NCI-H1105 treated with DMSO at 0.1 percent for 48 hours (cell line): ENCODE measurements around the gene TUBG2.

Experiments used
- DNase-seq: peaks from one replicate; lab custom pipeline; 2025; lab: John Stamatoyannopoulos, UW

TUBG2 gene

GRCh38 chr17:42677012-42677857 lies 18.2 kb downstream of the TUBG2 start:
- DNase-seq: peak; percentile 97

GRCh38 chr17:42677921-42678781 lies 19.1 kb downstream of the TUBG2 start:
- DNase-seq: peak; percentile 77

- DNase-seq: peak; percentile 84
Observed at GRCh38 chr17:42678951-42679491, 19.9 kb downstream of the TUBG2 start.

GRCh38 chr17:42679492-42680330 lies 20.6 kb downstream of the TUBG2 start:
- peak; percentile 77 for DNase-seq

GRCh38 chr17:42680331-42680808 lies 21.3 kb downstream of the TUBG2 start:
- DNase-seq: no peak

GRCh38 chr17:42681976-42682721 lies 23.1 kb downstream of the TUBG2 start, which contains the start of gene CNTNAP1:
Gene CNTNAP1, plus strand, starts transcription at chr17:42682531. Its CDS starts 299 bp downstream, at chr17:42682830.
- DNase-seq: peak; percentile 30

GRCh38 chr17:42682722-42683403 lies 23.8 kb downstream of the TUBG2 start:
- peak; percentile 37 for DNase-seq

GRCh38 chr17:42683407-42684034 lies 24.4 kb downstream of the TUBG2 start:
- no peak for DNase-seq

- DNase-seq: no peak
Observed at GRCh38 chr17:42684929-42685556, 26.0 kb downstream of the TUBG2 start.

- no peak for DNase-seq
Observed at GRCh38 chr17:42685831-42686230, 26.7 kb downstream of the TUBG2 start.

GRCh38 chr17:42686520-42687128 lies 27.5 kb downstream of the TUBG2 start:
- no peak for DNase-seq

- no peak for DNase-seq
Observed at GRCh38 chr17:42687707-42688320, 28.7 kb downstream of the TUBG2 start.

GRCh38 chr17:42690596-42690995 lies 31.5 kb downstream of the TUBG2 start:
- DNase-seq: no peak

GRCh38 chr17:42691021-42691545 lies 32.0 kb downstream of the TUBG2 start:
- DNase-seq: no peak

GRCh38 chr17:42692489-42692888 lies 33.4 kb downstream of the TUBG2 start:
- no peak for DNase-seq

GRCh38 chr17:42694524-42694923 lies 35.4 kb downstream of the TUBG2 start:
- no peak for DNase-seq

GRCh38 chr17:42695500-42695899 lies 36.4 kb downstream of the TUBG2 start:
- DNase-seq: no peak
